Natural killer cell (primary cell): ENCODE measurements around the gene ORAI2. TPM values are rescaled to one million over a fixed set of nuclear protein-coding genes. Genes with fewer than 3 reads are reported as not detected.

ENCODE experiments used
- ATAC-seq, 3 donors: fragments of 150-1000 bp in 2 of 3; fragments of 200-7000 bp in 1 of 3; cut with Tn5 transposase; 1 replicate in 1 of 3; 2 replicates in 2 of 3; pipeline ENCODE4 v1.10.0; 2021; ENCODE audit warnings: mild to moderate bottlenecking in 2 of 3, moderate library complexity in 2 of 3
- DNase-seq, 2 donors: peaks; one replicate each; pipeline versions ENCODE4 v3.0.0 to v3.0.0-alpha.2; 2013 to 2021; ENCODE audit warnings: mixed read lengths in 1 of 2
- H3K27ac ChIP-seq: one replicate; pipeline ENCODE4 v1.5.1; 2013; ENCODE audit warnings: mild to moderate bottlenecking, low read length
- H3K27me3 ChIP-seq: one replicate; pipeline ENCODE4 v1.6.1; 2013; ENCODE audit warnings: low read length; ENCODE audit not compliant: control insufficient read depth, insufficient read depth
- H3K36me3 ChIP-seq: one replicate; pipeline ENCODE4 v1.6.1; 2013; ENCODE audit warnings: low read length; ENCODE audit not compliant: control insufficient read depth, insufficient read depth
- H3K4me1 ChIP-seq: one replicate; pipeline ENCODE4 v1.6.1; 2013; ENCODE audit warnings: low read length; ENCODE audit not compliant: control insufficient read depth, insufficient read depth
- H3K4me3 ChIP-seq: one replicate; pipeline ENCODE4 v1.5.1; 2013; ENCODE audit warnings: low read length
- H3K9me3 ChIP-seq: one replicate; pipeline ENCODE4 v1.6.1; 2013; ENCODE audit warnings: low read length; ENCODE audit not compliant: control insufficient read depth, insufficient read depth
- H3K27ac Mint-ChIP-seq, 2 donors: one replicate each; pipeline ENCODE4 v1.8.0; 2022; ENCODE audit warnings: mild to moderate bottlenecking in 2 of 2, mixed read lengths in 2 of 2, moderate library complexity in 1 of 2
- H3K27me3 Mint-ChIP-seq, 2 donors: one replicate each; pipeline ENCODE4 v1.8.0; 2022; ENCODE audit warnings: low read depth in 2 of 2, mixed read lengths in 2 of 2
- H3K36me3 Mint-ChIP-seq: one replicate; pipeline ENCODE4 v1.8.0; 2022; ENCODE audit warnings: mixed read lengths
- H3K4me1 Mint-ChIP-seq, 2 donors: one replicate each; pipeline ENCODE4 v1.8.0; 2022; ENCODE audit warnings: mixed read lengths in 2 of 2
- H3K4me3 Mint-ChIP-seq: one replicate; pipeline ENCODE4 v1.8.0; 2022; ENCODE audit warnings: mild to moderate bottlenecking, moderate library complexity, mixed read lengths
- H3K9me3 Mint-ChIP-seq, 2 donors: one replicate each; pipeline ENCODE4 v1.8.0; 2022; ENCODE audit warnings: mixed read lengths in 2 of 2
- CTCF ChIP-seq: fragments of 200-600 bp; IDR thresholded peaks from one replicate; pipeline ENCODE4 v1.8.0; 2022; ENCODE audit warnings: antibody characterized with exemption
- WGBS: methylation state at CpG from one replicate; pipeline ENCODE4 v1.1.7; 2013; ENCODE audit warnings: missing lambda C conversion rate; ENCODE audit not compliant: insufficient coverage; 5-methylcytosine and 5-hydroxymethylcytosine counted together
- intact Hi-C: fragments of 100-400 bp; cut with micrococcal nuclease; formaldehyde crosslinking; loops from one replicate; pipeline ENCODE4 v1.14.2; 2022
- total RNA-seq, 4 donors: library from RNA; stranded (reverse); fragments of 120-200 nt in 1 of 4; gene quantifications; one replicate each; pipeline versions ENCODE4 v1.2.3 to v1.2.4, GENCODE V29; 2013 to 2022

The ORAI2 gene
- total RNA-seq, 3 donors from 2014 or later (not counting 1 experiment from before 2014, with no cell fraction given) = 39.1 to 55.0 (median 41.3) TPM

- TF ChIP-seq CTCF = no peak
- intact Hi-C loops = loop anchor here (2.0 kb wide), 1 partner anchor 69 kb away; the partner anchor contains the start of genes ALKBH4 and LRWD1
- Histone ChIP-seq H3K27ac (peak within 1 kb of the TSS; percentile 77), H3K27me3 (no peaks in the 10 kb centered on the region), H3K4me3 (peak within 1 kb of the TSS; percentile 82), H3K9me3 (no peaks in the 10 kb centered on the region), H3K36me3 (peaks cover 20% of the 10 kb centered on the region), H3K4me1 (peaks cover 22% of the 10 kb centered on the region)
- Mint-ChIP-seq H3K27me3 (no peaks in the 10 kb centered on the region), H3K4me1 (peaks cover 18% of the 10 kb centered on the region in 2 donors), H3K27ac (peak within 1 kb of the TSS; percentile 91 to 92), H3K4me3 (peak within 1 kb of the TSS; percentile 93), H3K36me3 (peaks cover 6% of the 10 kb centered on the region), H3K9me3 (no peaks in the 10 kb centered on the region)
- DNase-seq (peak; percentile 81 to 97), ATAC-seq (peak; percentile 95)
- WGBS = under 1% methylated on average over 54 of the region's 59 CpGs
These were observed 37.3 kb upstream of the ORAI2 start, which contains the start of gene PRKRIP1 for GRCh38 chr7:102395873-102396709. TSS of gene PRKRIP1 (plus strand) at chr7:102396363. CDS start at chr7:102396412, 49 bp downstream.

- DNase-seq = no peak
- no peaks in the 10 kb centered on the region for H3K9me3 Mint-ChIP-seq
These were observed 36.7 kb upstream of the ORAI2 start for GRCh38 chr7:102396710-102397019.

GRCh38 chr7:102398543-102398942, 34.8 kb upstream of the ORAI2 start:
- DNase-seq (no peak), ATAC-seq (no peak)
- Histone ChIP-seq H3K4me1 (peaks cover 22% of the 10 kb centered on the region), H3K27ac (no peak overlapping the region), H3K36me3 (peaks cover 32% of the 10 kb centered on the region), H3K27me3 (no peaks in the 10 kb centered on the region), H3K4me3 (no peak overlapping the region), H3K9me3 (no peaks in the 10 kb centered on the region)
- WGBS = 97% methylated on average over 5 of the region's 8 CpGs
- no peaks in the 10 kb centered on the region for H3K27me3 Mint-ChIP-seq
- TF ChIP-seq CTCF = no peak
- intact Hi-C loops = no loop called here
- H3K4me3 Mint-ChIP-seq = no peak overlapping the region
- H3K27ac Mint-ChIP-seq = no peak overlapping the region
- H3K4me1 Mint-ChIP-seq = peaks cover 18 to 21% of the 10 kb centered on the region in 2 donors
- H3K9me3 Mint-ChIP-seq = no peaks in the 10 kb centered on the region
- H3K36me3 Mint-ChIP-seq = peaks cover 8% of the 10 kb centered on the region

More at GRCh38 chr7:102396710-102397019, 36.7 kb upstream of the ORAI2 start:
- peaks cover 22% of the 10 kb centered on the region for H3K4me1 ChIP-seq
- H3K4me3 ChIP-seq = peak overlapping the region; percentile 82
- peaks cover 8% of the 10 kb centered on the region for H3K36me3 Mint-ChIP-seq
- H3K27ac Mint-ChIP-seq = peak overlapping the region; percentile 91 to 92
- H3K27me3 Mint-ChIP-seq = no peaks in the 10 kb centered on the region
- peak overlapping the region; percentile 77 for H3K27ac ChIP-seq
- peaks cover 21% of the 10 kb centered on the region for H3K36me3 ChIP-seq
- H3K9me3 ChIP-seq = no peaks in the 10 kb centered on the region
- WGBS = 0% methylated on average over 11 of the region's 12 CpGs
- intact Hi-C loops = loop anchor here (2.0 kb wide), 1 partner anchor 68 kb away; the partner anchor contains the start of genes ALKBH4 and LRWD1
- no peak for TF ChIP-seq CTCF
- H3K4me1 Mint-ChIP-seq = peaks cover 18% of the 10 kb centered on the region in 2 donors
- no peaks in the 10 kb centered on the region for H3K27me3 ChIP-seq
- ATAC-seq = no peak
- peak overlapping the region; percentile 93 for H3K4me3 Mint-ChIP-seq
